ENCODE results near the gene SHFL. TPM values are rescaled to one million over a fixed set of nuclear protein-coding genes. Genes with fewer than 3 reads are reported as not detected.

SHFL gene
- total RNA-seq, 4 donors from 2014 or later = 23.4 to 31.6 (median 26.2) TPM

DNA sequence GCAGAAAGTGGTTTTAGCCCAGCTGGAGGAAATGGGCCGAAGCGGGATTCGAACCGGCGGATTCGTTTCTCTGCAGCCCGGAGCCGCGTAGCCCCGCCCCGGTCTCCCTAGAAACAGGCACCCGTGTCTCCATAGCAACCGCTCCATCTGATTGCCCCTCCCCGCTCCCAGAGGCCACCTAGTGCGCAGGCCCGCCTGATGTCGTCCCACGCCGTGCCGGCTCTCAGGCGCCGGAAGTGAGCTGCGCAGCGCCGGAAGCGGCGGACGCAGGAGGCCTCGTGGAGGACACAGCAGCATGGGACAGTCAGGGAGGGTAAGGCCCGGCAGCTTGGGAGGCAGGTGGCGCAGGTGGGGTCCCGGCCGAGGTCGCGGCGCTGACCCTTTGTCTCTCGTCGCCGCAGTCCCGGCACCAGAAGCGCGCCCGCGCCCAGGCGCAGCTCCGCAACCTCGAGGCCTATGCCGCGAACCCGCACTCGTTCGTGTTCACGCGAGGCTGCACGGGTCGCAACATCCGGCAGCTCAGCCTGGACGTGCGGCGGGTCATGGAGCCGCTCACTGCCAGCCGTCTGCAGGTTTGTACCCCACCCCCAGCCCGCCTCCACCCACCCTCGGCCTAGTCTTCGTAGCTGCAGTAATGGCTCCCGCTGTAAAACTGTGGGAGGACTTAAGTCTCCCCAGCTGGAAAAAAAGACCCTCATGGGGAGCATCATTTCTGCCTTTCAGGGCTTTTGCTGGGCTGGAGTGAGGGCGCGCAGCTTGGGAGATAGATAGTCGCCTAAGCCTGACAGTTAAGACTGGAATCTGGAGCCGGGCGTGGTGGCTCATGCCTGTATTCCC is 20.2 kb downstream of the SHFL start, which contains the start of gene PPAN:
TSS of gene PPAN (plus strand) at position 263 of the 837 bp plus-strand sequence. CDS start at position 296, 33 bp downstream.
- WGBS, 2 donors (ENCODE audit: low coverage in 1 of 2) = 0 to 6% methylated on average over 1 to 7 of the region's 71 CpGs
- peaks cover 0 to 25% (median 10%) of the 10 kb centered on the region in 3 donors for H3K4me1 ChIP-seq
- peak; percentile 98 for ATAC-seq
- peak within 1 kb of the TSS; percentile 59 to 86 (median 78) for H3K27ac ChIP-seq
- H3K4me3 ChIP-seq = peak within 1 kb of the TSS; percentile 74 to 89
- H3K27me3 ChIP-seq = no peaks in the 10 kb centered on the region
- H3K36me3 ChIP-seq = peaks cover 0 to 42% of the 10 kb centered on the region in 2 donors
- no peak for TF ChIP-seq EP300 (IDR thresholded peaks at IDR 0.05)
- TF ChIP-seq POLR2AphosphoS5 (IDR thresholded peaks at IDR 0.05) = peak; percentile 89
- TF ChIP-seq, protein P1, sequence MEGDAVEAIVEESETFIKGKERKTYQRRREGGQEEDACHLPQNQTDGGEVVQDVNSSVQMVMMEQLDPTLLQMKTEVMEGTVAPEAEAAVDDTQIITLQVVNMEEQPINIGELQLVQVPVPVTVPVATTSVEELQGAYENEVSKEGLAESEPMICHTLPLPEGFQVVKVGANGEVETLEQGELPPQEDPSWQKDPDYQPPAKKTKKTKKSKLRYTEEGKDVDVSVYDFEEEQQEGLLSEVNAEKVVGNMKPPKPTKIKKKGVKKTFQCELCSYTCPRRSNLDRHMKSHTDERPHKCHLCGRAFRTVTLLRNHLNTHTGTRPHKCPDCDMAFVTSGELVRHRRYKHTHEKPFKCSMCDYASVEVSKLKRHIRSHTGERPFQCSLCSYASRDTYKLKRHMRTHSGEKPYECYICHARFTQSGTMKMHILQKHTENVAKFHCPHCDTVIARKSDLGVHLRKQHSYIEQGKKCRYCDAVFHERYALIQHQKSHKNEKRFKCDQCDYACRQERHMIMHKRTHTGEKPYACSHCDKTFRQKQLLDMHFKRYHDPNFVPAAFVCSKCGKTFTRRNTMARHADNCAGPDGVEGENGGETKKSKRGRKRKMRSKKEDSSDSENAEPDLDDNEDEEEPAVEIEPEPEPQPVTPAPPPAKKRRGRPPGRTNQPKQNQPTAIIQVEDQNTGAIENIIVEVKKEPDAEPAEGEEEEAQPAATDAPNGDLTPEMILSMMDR (IDR thresholded peaks at IDR 0.05) = peak in 1 of 4 experiments; percentile 25
- TF ChIP-seq POLR2A (IDR thresholded peaks at IDR 0.05) = peak; percentile 53 to 70
- H3K9me3 ChIP-seq = no peaks in the 10 kb centered on the region

DNA sequence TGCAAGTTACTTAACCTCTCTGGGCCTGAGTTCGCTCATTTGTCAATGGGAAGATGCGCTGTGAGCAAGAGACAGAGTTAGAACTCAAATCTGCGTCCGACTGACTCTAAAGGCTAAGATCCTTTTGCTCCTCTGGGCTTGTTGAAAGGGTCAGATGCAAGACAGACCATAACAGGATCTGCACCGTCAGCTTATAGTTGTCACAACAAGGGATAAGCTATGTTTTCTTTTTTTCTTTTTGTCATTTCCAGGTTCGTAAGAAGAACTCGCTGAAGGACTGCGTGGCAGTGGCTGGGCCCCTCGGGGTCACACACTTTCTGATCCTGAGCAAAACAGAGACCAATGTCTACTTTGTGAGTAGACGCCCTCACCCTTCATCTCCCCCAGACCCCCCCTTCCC is 21.1 kb downstream of the SHFL start:
- Histone ChIP-seq H3K4me3 (peak overlapping the region in 1 of 2 donors; percentile 74), H3K27me3 (no peaks in the 10 kb centered on the region), H3K36me3 (peaks cover 0 to 49% of the 10 kb centered on the region in 2 donors), H3K4me1 (peaks cover 0 to 29% (median 10%) of the 10 kb centered on the region in 3 donors), H3K9me3 (no peaks in the 10 kb centered on the region), H3K27ac (peak overlapping the region in 2 of 4 donors; percentile 82 to 86)
- TF ChIP-seq EP300 (IDR thresholded peaks at IDR 0.05) (no peak), POLR2A (IDR thresholded peaks at IDR 0.05) (no peak), POLR2AphosphoS5 (IDR thresholded peaks at IDR 0.05) (no peak)
- TF ChIP-seq, protein P1 (IDR thresholded peaks at IDR 0.05) = no peak
- ATAC-seq = no peak
- WGBS, 2 donors (ENCODE audit: low coverage in 1 of 2) = 68 to 71% methylated on average over 10 of the region's 10 CpGs

- Histone ChIP-seq H3K27ac (no peak overlapping the region), H3K9me3 (no peaks in the 10 kb centered on the region), H3K4me3 (no peak overlapping the region), H3K4me1 (peaks cover 0 to 34% (median 10%) of the 10 kb centered on the region in 3 donors), H3K36me3 (peaks cover 0 to 49% of the 10 kb centered on the region in 2 donors), H3K27me3 (no peaks in the 10 kb centered on the region)
- TF ChIP-seq POLR2AphosphoS5 (IDR thresholded peaks at IDR 0.05) = no peak
- TF ChIP-seq, protein P1 (IDR thresholded peaks at IDR 0.05) = no peak
- TF ChIP-seq POLR2A (IDR thresholded peaks at IDR 0.05) = no peak
- TF ChIP-seq EP300 (IDR thresholded peaks at IDR 0.05) = no peak
- WGBS, 2 donors (ENCODE audit: low coverage in 1 of 2) = 88 to 90% methylated on average over 5 to 6 of the region's 14 CpGs
- ATAC-seq = no peak
These were observed 21.8 kb downstream of the SHFL start for GRCh38 chr19:10107817-10108367.

DNA sequence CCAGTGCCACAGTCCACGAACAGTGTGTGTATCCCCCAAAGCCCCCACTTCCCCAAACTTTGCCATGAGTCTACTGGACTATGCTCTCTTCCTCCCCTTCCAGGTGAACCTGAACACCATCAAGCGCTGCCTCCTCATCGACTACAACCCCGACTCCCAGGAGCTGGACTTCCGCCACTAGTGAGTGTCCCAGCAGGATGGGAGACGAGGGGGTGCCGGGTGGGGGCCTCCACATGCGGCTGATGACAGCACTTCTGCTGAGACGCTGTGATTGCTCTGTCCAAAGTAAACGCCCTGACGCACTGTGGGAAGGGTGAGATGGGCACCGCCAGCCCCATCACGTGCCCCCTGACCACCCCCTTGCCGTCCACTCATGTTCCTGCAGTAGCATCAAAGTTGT is 23.4 kb downstream of the SHFL start:
- Histone ChIP-seq H3K4me3 (no peak overlapping the region), H3K36me3 (peaks cover 0 to 58% of the 10 kb centered on the region in 2 donors), H3K4me1 (peaks cover 0 to 44% (median 14%) of the 10 kb centered on the region in 3 donors), H3K27ac (no peak overlapping the region), H3K9me3 (no peaks in the 10 kb centered on the region), H3K27me3 (no peaks in the 10 kb centered on the region)
- 85% methylated on average over 4 of the region's 14 CpGs; no CpG with 5 or more reads in 1 of the 2 donors for WGBS, 2 donors (ENCODE audit: low coverage in 1 of 2)
- no peak for ATAC-seq
- TF ChIP-seq POLR2A (IDR thresholded peaks at IDR 0.05) (no peak), POLR2AphosphoS5 (IDR thresholded peaks at IDR 0.05) (no peak), EP300 (IDR thresholded peaks at IDR 0.05) (no peak)
- TF ChIP-seq, protein P1 (IDR thresholded peaks at IDR 0.05) = no peak

Measured in gastroesophageal sphincter (tissue), 4 donors.